ENCODE results near the gene DMBX1. TPM values are rescaled to one million over a fixed set of nuclear protein-coding genes. Genes with fewer than 3 reads are reported as not detected.

The DMBX1 gene
- total RNA-seq = not detected in 2 replicates

GRCh38 chr1:46489638-46490405 is at the start of gene DMBX1:
TSS of gene DMBX1 (plus strand) at chr1:46489836. CDS start at chr1:46507011, 17,175 bp downstream.

Other genes with a start within 250 kb of the DMBX1 start
- 2.9 and 12.0 TPM in 2 replicates for gene RAD54L, start 242.1 kb upstream of the DMBX1 start, total RNA-seq
- 107 and 118 TPM in 2 replicates for gene LRRC41, start 186.2 kb upstream of the DMBX1 start, total RNA-seq
- gene UQCRH, start 186.1 kb upstream of the DMBX1 start, total RNA-seq = 453 and 735 TPM in 2 replicates
- 13.3 and 14.9 TPM in 2 replicates for gene NSUN4, start 149.0 kb upstream of the DMBX1 start, total RNA-seq
- gene FAAH, start 95.5 kb upstream of the DMBX1 start, total RNA-seq = 0.65 and 0.72 TPM in 2 replicates
- gene KNCN, start 61.8 kb downstream of the DMBX1 start, total RNA-seq = not detected in 2 replicates
- gene MKNK1, start 114.4 kb downstream of the DMBX1 start, total RNA-seq = 8.0 and 21.6 TPM in 2 replicates
- 5.9 and 8.8 TPM in 2 replicates for gene MOB3C, start 127.0 kb downstream of the DMBX1 start, total RNA-seq
- 38.4 and 49.8 TPM in 2 replicates for gene ATPAF1, start 178.5 kb downstream of the DMBX1 start, total RNA-seq
- not detected in 2 replicates for gene TEX38, start 182.0 kb downstream of the DMBX1 start, total RNA-seq
- 36.6 and 44.9 TPM in 2 replicates for gene EFCAB14, start 229.3 kb downstream of the DMBX1 start, total RNA-seq

Measured in epithelial cell of alveolus of lung (primary cell).